ENCODE data around the gene THSD4.
"Not testable (repeated sequence)": the region's sequence is repeated elsewhere in the genome, so short reads cannot be mapped to it uniquely, and the experiment has no call there.

THSD4 gene

GRCh38 chr15:71375934-71376333, 260.7 kb downstream of the THSD4 start:
- DNase-seq (ENCODE audit: low read depth, low spot score): no peak
- H3K4me3 ChIP-seq (ENCODE audit: low read length): no peak overlapping the region

GRCh38 chr15:71379893-71380292, 264.6 kb downstream of the THSD4 start:
- no peak for DNase-seq (ENCODE audit: low read depth, low spot score)

DNA sequence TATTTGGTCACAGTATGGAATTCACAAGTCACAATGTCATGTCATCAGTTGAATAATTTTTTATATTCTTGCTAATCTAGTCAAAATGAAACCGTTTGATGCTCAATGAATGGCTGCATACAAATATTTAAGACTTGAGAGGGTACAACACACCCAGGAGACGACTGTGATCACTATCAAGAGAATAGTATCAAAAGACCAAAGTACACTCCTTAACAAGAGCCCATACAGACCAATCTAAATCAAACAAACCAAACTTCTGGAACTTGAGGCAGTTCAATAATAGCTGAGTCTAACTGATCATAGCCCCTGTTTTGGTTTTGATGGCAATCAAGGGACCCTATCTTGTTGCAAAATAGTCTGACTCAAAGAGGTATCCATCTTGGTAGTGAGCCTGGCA, 265.1 kb downstream of the THSD4 start:
- DNase-seq (ENCODE audit: low read depth, low spot score): no peak

More at GRCh38 chr15:71379893-71380292, 264.6 kb downstream of the THSD4 start:
- H3K4me3 ChIP-seq (ENCODE audit: low read length): no peak overlapping the region

GRCh38 chr15:71384501-71384900, 269.2 kb downstream of the THSD4 start:
- H3K4me3 ChIP-seq (ENCODE audit: low read length): no peak overlapping the region
- DNase-seq (ENCODE audit: low read depth, low spot score): no peak

More for the DNA sequence above, 265.1 kb downstream of the THSD4 start:
- H3K4me3 ChIP-seq (ENCODE audit: low read length): no peak overlapping the region

GRCh38 chr15:71385026-71385425, 269.8 kb downstream of the THSD4 start:
- DNase-seq (ENCODE audit: low read depth, low spot score): no peak
- no peak overlapping the region for H3K4me3 ChIP-seq (ENCODE audit: low read length)

- no peak overlapping the region for H3K4me3 ChIP-seq (ENCODE audit: low read length)
- DNase-seq (ENCODE audit: low read depth, low spot score): no peak
Observed at GRCh38 chr15:71385457-71385856, 270.2 kb downstream of the THSD4 start.

DNA sequence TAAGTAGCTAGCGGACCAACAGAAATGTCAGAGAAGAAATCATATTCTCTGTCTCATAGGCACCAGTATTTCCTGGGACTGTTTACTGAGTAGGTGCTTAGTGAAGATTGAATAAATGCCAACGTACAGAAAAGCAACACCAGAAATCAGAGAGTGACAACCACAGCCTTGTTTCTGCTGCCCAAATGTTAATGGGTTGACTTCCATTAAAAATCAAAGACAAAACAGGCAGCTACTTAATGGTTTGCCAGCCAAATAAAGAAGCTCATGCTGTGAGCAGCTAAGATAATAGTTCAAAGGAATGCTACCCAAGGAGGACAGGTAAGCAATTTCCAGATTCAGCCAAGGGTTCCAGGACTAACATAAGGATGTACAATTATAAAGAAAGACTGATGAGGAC, 270.7 kb downstream of the THSD4 start:
- no peak overlapping the region for H3K4me3 ChIP-seq (ENCODE audit: low read length)

DNA sequence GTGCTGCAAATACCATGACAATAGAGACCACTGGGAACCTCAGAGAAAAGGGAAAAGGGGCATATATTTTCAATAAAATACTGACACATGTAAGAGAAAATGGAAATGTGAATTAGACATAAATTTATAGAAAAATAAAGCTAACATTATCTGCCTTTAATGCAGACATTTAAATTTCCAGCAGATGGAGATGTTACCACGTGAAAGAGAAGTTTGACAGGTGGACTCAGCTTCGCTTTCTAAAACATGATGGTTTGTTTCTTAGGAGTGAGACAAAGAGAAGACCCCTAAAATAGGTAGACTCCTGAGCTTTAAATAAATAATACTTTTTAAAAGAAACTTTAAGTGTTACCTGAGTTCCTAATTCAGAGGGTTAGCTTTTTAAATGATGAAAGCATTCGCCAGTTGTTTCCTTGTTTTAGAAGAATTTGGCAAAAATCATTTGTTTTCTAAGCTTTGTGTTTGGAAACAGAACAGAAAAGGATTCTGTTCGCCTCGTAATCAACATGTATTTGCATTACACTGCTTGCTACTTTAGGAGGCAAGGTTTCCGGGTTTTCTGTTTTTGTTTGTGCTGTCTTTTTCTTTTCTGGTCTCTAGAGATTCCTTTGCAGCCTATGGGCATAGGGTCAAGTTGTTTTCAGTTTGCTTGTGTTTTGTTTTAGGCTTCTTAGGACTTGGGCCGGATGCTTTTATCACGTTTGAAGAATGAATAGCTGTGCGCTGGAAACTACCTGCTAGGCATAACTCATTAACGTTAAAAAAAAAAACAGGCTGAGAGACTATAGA, 271.4 kb downstream of the THSD4 start:
- H3K4me3 ChIP-seq (ENCODE audit: low read length): no peak overlapping the region
- DNase-seq (ENCODE audit: low read depth, low spot score): no peak

More for the DNA sequence above, 270.7 kb downstream of the THSD4 start:
- DNase-seq (ENCODE audit: low read depth, low spot score): no peak

GRCh38 chr15:71387810-71388209, 272.5 kb downstream of the THSD4 start:
- H3K4me3 ChIP-seq (ENCODE audit: low read length): no peak overlapping the region
- no peak for DNase-seq (ENCODE audit: low read depth, low spot score)

- H3K4me3 ChIP-seq (ENCODE audit: low read length): no peak overlapping the region
- no peak for DNase-seq (ENCODE audit: low read depth, low spot score)
Observed at GRCh38 chr15:71390096-71390495, 274.8 kb downstream of the THSD4 start.

GRCh38 chr15:71391421-71392088, 276.3 kb downstream of the THSD4 start:
- no peak overlapping the region for H3K4me3 ChIP-seq (ENCODE audit: low read length)

DNA sequence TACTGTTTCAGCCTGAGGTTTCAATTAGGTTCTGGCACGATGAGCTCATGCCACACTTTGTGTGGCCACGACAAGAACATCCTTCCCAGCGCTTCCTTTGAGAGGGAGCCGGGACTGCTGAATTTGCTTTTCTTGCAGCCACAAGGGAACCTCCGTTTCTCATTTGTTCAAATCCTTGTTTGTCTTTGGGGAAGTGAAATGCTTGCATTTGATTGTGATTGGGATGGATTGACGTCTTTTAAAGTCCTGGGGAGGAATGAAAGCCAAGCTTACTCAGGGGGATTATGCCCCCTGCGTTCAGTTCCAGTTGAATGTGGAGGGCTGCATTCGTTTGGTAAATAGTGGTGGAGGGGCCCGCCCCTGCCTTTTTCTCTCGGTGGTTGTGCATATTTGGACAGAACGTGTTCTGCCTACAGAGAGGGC, 277.6 kb downstream of the THSD4 start:
- no peak for DNase-seq (ENCODE audit: low read depth, low spot score)
- H3K4me3 ChIP-seq (ENCODE audit: low read length): no peak overlapping the region

More at GRCh38 chr15:71391421-71392088, 276.3 kb downstream of the THSD4 start:
- DNase-seq (ENCODE audit: low read depth, low spot score): no peak

- no peak for DNase-seq (ENCODE audit: low read depth, low spot score)
- no peak overlapping the region for H3K4me3 ChIP-seq (ENCODE audit: low read length)
Observed at GRCh38 chr15:71393383-71393782, 278.1 kb downstream of the THSD4 start.

GRCh38 chr15:71396536-71397125, 281.4 kb downstream of the THSD4 start:
- no peak for DNase-seq (ENCODE audit: low read depth, low spot score)
- H3K4me3 ChIP-seq (ENCODE audit: low read length): no peak overlapping the region

DNA sequence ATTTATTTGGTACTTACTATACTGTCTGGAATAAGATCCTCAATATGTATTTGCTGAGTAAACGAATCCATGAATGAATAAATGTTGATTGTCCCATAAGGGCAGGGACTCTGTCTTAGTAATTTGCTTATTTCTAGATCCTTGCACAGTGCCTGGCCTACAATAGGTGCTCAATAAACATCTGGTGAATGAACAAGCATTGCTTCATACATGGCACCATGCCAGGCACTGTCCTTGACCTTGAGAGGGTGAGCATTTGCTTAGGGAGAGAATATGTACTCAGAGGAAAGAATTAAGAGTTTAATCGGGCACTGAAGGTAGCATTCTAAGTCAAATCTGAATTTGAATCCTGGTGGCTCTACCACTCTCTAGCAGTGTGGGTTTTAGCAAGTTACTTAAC, 282.1 kb downstream of the THSD4 start:
- no peak for DNase-seq (ENCODE audit: low read depth, low spot score)
- no peak overlapping the region for H3K4me3 ChIP-seq (ENCODE audit: low read length)

DNA sequence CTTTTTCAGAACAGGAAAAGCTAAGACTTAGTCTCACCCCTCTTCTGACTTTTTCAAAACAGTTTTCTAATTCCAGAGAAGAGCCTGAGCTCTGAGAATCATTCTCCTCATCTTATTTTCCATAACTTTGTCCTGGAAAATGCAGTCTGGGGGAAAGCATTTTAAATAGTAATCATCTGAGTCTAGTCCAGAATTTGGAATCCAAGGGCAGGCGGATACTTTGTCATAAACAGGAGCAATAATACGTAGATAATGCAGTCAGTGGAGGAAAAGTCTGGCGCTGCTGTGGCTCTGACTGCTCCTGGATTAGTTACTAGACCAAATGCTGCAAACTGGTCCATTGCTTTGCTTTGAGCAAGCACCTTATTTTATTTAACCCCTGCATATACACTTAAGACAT, 285.0 kb downstream of the THSD4 start:
- no peak for DNase-seq (ENCODE audit: low read depth, low spot score)
- no peak overlapping the region for H3K4me3 ChIP-seq (ENCODE audit: low read length)

GRCh38 chr15:71401728-71402127, 286.5 kb downstream of the THSD4 start:
- H3K4me3 ChIP-seq (ENCODE audit: low read length); DNase-seq (ENCODE audit: low read depth, low spot score): not testable (repeated sequence)

GRCh38 chr15:71409541-71409940, 294.3 kb downstream of the THSD4 start:
- H3K4me3 ChIP-seq (ENCODE audit: low read length): no peak overlapping the region
- peak; percentile 7 for DNase-seq (ENCODE audit: low read depth, low spot score)

DNA sequence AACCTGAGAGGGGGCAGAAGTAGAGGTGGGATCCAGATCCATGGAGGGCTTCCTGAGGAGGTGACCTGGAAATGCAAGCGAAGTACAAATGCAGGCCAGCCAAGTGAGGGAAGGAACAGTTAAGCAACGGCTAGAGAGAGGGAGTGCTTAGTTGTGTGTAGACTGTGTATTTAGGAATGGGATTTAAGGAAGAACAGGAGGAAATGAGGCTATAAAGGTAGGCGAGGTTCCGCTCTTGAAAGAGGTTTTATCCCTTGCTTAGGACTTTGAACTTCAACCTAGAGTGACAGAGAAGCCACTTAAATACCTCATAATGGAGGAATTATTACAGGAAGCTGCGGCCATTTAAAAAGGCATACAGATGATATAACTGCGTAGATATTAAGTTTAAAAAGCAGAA, 295.1 kb downstream of the THSD4 start:
- DNase-seq (ENCODE audit: low read depth, low spot score): no peak
- H3K4me3 ChIP-seq (ENCODE audit: low read length): no peak overlapping the region

All from Jurkat, Clone E6-1 (cell line).